GM19438 (cell line): ENCODE measurements around the gene LINC00305.

Source experiments
- ATAC-seq: cut with Tn5 transposase; IDR thresholded peaks from one replicate; pipeline ENCODE4 v1.9.1; 2021; ENCODE audit warnings: low read depth; ENCODE audit not compliant: unreplicated experiment

LINC00305 gene

GRCh38 chr18:64148988-64149387 is at the start of gene LINC00305:
Gene LINC00305, minus strand, starts transcription at chr18:64149088.
- no peak for ATAC-seq

DNA sequence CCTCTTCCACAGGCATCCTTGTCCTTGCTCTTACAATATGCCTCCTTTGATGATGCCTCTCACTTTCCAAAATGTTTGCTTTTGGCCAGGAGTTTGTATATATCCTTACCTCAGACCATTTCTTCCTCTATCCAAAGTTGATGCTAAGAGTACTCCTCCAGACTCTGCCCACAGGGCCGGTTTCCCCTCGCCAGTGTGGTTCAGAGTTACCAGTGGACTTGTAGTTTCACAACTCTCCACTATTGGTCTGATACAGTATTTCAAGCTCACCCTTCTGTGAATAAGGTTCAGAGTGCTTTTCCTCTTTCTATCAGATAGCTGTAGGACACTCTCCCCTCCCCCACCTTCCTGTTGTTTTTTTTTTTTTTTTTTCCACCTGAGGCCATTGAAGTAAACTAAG is 42.2 kb upstream of the LINC00305 start:
- ATAC-seq: no peak

DNA sequence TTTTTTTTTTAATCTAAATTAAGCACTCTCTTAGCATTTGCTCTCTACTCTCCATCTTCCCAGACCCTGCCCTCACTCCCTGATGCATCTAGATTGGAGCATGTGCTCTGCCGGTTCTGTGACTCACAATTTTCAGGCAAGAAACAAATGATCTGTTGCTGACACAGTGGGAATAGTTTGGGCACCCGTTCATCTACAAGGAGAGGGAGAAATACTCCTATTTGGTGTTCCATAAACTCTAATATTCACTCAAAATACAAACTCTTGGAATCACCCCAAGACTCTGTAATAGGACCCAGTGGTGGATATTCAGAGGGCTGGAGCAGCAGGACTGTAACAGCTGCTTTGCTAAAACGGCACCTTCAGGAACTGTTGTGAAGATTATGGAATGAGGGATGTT is 37.1 kb upstream of the LINC00305 start:
- ATAC-seq: no peak

GRCh38 chr18:64183665-64184064 is 34.8 kb upstream of the LINC00305 start:
- no peak for ATAC-seq

GRCh38 chr18:64180617-64181016 is 31.7 kb upstream of the LINC00305 start:
- no peak for ATAC-seq

GRCh38 chr18:64180171-64180570 is 31.3 kb upstream of the LINC00305 start:
- ATAC-seq: no peak

DNA sequence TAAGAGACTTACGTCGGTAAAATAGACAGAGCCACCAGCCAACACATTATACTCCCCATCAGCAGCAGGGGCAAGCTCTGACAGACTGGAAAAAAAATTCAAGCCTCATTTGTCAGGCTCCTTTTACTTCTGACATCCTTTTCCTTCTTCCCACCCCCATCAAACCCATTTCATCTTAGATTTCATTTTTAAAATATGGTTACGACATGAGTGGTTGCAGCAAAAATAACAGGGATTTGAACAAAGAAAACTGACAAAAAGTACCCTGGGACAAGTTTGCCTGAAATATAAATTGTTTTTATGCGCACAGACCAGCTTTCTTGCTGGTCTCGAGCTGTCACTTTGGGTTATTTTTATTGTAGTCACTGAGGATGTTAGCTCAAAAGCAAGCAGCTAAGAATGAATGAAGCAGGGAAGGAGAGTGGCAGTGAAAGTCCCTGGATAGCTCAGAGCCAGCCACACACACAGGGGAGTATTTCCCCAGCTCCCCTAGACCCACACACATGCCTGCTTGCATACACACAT is 30.7 kb upstream of the LINC00305 start:
- no peak for ATAC-seq

GRCh38 chr18:64178860-64179259 is 30.0 kb upstream of the LINC00305 start:
- no peak for ATAC-seq

GRCh38 chr18:64175432-64175831 is 26.5 kb upstream of the LINC00305 start:
- no peak for ATAC-seq

DNA sequence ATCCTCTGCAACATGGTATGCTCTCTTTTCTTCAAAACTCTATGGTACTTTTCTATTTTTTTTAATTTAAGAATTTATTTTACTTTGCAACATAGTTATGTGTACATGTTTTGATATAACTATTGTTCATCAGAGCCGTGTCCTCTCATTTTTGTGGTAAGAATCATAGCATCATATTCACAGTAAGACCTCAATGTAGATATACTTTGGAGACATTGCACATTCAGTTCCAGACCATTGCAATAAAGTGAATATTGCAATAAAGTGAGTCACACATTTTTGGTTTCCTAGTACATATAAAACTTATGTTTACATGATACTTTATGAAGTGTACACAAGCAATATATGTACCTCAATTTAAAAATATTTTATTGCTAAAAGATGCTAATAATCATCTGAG is 22.7 kb upstream of the LINC00305 start:
- no peak for ATAC-seq

DNA sequence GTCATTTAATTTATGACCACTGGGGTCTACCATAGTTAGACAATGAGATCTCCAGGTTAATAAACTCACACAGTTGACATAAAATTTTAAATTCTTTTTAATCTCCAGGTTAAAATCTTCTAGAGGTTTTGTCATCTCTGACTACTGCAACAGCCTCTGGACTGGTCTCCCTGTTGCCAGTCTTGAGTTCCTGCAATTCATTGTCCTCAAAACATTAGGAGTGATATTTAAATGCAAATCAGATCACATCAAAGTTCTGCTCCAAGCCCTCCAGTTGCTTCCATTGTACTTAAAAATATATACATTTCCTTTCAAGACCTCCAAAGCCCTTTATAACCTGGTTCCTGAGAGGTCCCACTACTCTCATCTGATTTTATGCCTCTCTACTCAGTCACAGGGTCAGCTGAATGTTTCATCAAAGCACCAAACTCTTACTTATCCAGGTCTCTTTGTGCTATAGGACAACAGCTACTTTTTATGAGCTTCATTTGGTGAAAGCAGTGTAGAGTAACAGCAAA is 18.6 kb upstream of the LINC00305 start:
- no peak for ATAC-seq

- ATAC-seq: no peak
Observed at GRCh38 chr18:64165906-64166305, 17.0 kb upstream of the LINC00305 start.

- ATAC-seq: no peak
Observed at GRCh38 chr18:64164883-64165282, 16.0 kb upstream of the LINC00305 start.

DNA sequence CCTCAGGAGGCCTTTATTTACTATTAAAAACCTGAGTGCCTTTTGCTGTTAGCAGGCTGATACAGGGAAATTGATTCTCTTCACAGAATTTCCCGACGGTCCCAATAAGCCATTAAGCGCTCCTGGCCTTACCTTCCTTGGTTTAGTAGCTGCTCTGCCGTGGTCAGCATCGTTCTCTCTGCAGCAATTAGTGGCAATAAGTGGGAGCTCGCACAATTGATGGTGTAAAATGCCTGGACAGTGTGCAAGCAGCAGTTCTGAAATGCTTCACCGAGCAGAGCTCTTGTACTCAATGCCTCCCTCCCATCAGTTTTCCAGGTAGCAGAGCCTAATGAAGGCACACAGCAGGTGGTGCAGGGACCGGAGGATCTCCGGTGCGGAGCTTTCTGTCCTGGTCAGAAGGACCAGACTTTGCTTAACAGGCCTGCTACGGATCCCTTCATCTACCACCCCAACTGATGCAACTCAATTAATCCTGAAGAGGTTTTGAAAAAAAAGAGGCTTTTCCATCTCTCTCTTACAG is 1.1 kb upstream of the LINC00305 start:
- no peak for ATAC-seq

DNA sequence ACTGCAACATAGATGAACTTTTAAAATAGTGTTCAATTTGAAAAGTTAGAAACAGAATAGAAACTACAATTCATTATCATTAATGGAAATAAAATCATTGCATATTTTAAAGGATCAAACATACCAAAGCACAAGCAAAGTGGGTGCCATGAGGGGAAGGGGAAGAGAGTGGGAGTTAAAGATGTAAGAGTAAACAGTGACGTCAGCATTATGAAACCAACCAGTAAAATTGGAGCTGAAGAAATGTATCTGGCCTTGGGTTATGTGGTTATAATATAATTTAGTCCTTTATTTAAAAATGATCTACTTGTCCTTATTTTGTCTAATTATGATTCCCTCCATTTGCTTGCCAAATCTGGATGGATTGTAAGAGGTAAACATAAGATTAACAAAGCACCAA is 6.0 kb downstream of the LINC00305 start:
- ATAC-seq: no peak

DNA sequence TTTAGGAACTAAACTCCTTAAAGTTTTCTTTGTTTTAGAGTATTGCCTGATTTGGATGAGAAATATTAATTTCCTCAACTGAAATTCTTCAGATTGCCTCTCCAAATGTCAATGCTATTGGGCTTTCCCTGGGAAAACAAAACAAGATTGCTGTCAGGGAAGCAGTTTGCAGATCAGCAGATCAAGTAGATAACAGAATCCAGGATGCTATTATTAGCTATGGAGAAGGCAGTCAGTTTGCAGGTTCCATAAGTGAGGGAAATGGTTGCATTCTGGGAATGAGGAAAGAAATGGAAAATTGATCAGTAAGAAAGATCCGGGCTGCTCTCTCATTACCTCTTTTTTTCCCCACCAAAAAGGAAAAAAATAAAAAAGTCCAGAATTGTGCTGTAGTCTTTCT is 11.0 kb downstream of the LINC00305 start:
- ATAC-seq: no peak

- no peak for ATAC-seq
Observed at GRCh38 chr18:64134044-64134747, 14.7 kb downstream of the LINC00305 start.

DNA sequence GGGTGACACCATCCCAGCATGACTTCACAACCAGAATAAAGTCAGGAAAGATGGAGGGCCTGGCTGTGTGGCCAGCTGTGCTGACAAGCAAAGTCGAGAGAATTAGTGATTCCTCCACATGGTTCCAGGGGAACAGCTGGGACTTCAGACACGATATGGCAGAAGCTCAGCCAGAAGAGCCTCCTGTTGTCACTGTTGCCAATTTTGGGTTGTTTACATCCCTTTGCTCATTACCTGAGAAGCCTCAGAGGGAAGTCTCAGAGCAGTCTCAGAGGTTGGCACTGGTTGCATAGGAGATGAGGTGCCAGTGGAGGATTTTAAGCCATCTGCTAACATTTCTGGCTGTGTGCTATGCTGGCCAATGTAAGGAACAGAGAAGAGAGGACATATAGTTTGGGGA is 16.0 kb downstream of the LINC00305 start:
- no peak for ATAC-seq

GRCh38 chr18:64131314-64131713 is 17.6 kb downstream of the LINC00305 start:
- ATAC-seq: no peak

- peak; percentile 91 for ATAC-seq
Observed at GRCh38 chr18:64127172-64127571, 21.7 kb downstream of the LINC00305 start.

DNA sequence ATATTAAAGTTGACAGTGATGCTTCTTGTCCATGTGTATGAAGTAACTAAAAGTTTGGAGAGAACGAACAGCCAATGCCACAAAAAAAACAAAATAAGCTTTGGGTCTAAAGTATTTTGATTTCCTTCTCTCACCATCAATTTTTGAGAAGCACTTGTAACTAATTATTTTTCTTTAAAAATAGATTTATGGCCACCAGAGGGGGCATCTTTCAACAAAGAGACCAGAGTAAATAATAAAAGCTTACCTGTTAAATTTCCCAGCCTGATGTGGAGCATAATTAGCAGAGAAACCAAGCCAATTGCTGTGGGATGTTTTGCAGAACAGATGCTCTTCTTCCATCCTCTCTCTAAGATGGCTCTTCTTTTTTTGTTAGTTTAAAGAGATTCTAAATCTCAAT is 29.0 kb downstream of the LINC00305 start:
- ATAC-seq: no peak

GRCh38 chr18:64118406-64118805 is 30.5 kb downstream of the LINC00305 start:
- no peak for ATAC-seq
